ENCODE measurements around the gene ADGRD2. TPM values are rescaled to one million over a fixed set of nuclear protein-coding genes. Genes with fewer than 3 reads are reported as not detected.

The ADGRD2 gene
- total RNA-seq, 2 experiments from 2014 or later, result not detected

DNA sequence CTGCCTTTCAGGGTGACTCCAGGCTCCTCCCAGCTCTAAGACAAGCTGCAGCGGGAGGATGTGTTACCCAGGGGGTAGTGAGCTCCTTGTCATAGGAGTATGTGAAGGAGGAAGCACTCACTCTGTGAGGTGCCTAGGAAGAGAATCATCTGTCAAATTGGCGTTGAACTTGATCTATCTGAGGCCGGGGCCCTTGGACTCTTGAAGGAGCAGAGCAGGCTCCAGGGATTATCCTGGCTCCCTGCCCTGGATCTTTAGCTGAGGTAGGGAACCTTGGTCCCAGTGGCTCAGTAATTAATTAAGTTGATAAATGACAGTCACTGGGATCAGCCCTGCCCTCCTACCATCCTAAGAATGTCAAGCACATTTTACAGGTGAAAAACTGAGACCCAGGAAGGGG is 15.5 kb downstream of the ADGRD2 start:
- peaks cover 8% of the 10 kb centered on the region for H3K27me3 Mint-ChIP-seq (ENCODE audit: low read depth)
- H3K4me3 Mint-ChIP-seq, result no peak overlapping the region
- no peaks in the 10 kb centered on the region for H3K9me3 Mint-ChIP-seq (ENCODE audit: insufficient read depth)
- ATAC-seq (no peak), DNase-seq (no peak)
- no peaks in the 10 kb centered on the region for H3K36me3 Mint-ChIP-seq (ENCODE audit: low read depth)
- ChIA-PET POLR2A (no interaction called here), CTCF (no interaction called here)
- H3K27ac Mint-ChIP-seq, result no peak overlapping the region
- no peaks in the 10 kb centered on the region for H3K4me1 Mint-ChIP-seq (ENCODE audit: low read depth)

DNA sequence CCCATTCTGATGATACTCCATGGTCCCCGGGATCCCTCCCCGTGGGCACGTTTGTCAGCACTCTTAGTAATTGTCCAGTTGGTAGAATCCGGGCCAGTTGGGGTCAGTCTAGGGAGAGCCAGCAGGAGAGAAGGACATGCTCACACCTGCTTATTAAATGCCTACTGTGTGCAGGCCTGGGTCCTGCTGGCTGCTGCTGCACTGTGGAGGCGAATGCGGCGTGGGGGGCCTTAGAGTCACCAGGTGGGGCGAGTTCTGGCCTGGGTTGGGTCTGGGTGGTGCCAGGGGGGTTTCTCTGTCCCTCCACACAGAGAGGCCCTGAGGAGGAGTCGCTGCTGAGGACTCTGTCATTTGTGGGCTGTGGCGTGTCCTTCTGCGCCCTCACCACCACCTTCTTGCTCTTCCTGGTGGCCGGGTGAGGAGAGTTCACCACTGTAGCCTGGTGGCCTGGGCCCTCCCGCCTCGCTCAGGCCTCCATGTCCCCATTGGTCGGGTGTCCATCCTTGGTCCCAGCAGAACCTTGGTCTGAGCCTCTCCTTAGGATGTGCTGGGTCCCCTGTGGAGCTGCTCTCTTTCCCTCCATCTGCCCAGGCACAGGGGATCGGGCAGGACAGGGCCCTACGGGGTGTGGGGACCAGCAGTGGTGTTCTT is 17.3 kb downstream of the ADGRD2 start:
- Mint-ChIP-seq H3K9me3 (ENCODE audit: insufficient read depth) (no peaks in the 10 kb centered on the region), H3K36me3 (ENCODE audit: low read depth) (no peaks in the 10 kb centered on the region), H3K4me1 (ENCODE audit: low read depth) (no peaks in the 10 kb centered on the region), H3K4me3 (no peak overlapping the region), H3K27ac (no peak overlapping the region), H3K27me3 (ENCODE audit: low read depth) (peaks cover 8% of the 10 kb centered on the region)
- CTCF ChIA-PET, result no interaction called here
- ATAC-seq (no peak), DNase-seq (no peak)
- POLR2A ChIA-PET, result no interaction called here

DNA sequence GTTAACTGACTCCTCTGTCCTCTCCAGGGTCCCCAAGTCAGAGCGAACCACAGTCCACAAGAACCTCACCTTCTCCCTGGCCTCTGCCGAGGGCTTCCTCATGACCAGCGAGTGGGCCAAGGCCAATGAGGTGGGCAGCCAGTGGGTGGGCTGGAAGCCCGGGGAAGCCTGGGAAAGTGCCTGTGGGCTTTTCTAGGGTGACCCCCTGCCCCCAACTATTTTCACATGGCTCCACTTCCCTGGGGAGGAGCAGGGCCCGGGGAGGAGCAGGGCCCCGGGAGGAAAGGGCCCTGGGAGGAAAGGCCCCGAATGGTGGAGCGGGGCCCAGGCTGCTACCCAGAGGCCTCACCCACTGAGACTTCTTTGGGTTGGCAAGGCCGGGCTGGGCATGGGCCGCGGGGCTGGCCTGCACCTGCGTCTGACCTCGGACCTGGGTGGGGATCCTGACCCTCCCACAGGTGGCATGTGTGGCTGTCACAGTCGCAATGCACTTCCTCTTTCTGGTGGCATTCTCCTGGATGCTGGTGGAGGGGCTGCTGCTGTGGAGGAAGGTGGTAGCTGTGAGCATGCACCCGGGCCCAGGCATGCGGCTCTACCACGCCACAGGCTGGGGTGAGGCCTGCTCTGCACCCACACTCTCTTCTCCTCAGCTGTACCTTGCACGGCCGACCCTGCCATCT is 17.9 kb downstream of the ADGRD2 start:
- DNase-seq, result no peak
- Mint-ChIP-seq H3K27me3 (ENCODE audit: low read depth) (peaks cover 3% of the 10 kb centered on the region), H3K27ac (no peak overlapping the region), H3K4me3 (no peak overlapping the region), H3K36me3 (ENCODE audit: low read depth) (no peaks in the 10 kb centered on the region), H3K9me3 (ENCODE audit: insufficient read depth) (no peaks in the 10 kb centered on the region), H3K4me1 (ENCODE audit: low read depth) (no peaks in the 10 kb centered on the region)
- POLR2A ChIA-PET, result no interaction called here
- no peak for ATAC-seq
- CTCF ChIA-PET, result no interaction called here

DNA sequence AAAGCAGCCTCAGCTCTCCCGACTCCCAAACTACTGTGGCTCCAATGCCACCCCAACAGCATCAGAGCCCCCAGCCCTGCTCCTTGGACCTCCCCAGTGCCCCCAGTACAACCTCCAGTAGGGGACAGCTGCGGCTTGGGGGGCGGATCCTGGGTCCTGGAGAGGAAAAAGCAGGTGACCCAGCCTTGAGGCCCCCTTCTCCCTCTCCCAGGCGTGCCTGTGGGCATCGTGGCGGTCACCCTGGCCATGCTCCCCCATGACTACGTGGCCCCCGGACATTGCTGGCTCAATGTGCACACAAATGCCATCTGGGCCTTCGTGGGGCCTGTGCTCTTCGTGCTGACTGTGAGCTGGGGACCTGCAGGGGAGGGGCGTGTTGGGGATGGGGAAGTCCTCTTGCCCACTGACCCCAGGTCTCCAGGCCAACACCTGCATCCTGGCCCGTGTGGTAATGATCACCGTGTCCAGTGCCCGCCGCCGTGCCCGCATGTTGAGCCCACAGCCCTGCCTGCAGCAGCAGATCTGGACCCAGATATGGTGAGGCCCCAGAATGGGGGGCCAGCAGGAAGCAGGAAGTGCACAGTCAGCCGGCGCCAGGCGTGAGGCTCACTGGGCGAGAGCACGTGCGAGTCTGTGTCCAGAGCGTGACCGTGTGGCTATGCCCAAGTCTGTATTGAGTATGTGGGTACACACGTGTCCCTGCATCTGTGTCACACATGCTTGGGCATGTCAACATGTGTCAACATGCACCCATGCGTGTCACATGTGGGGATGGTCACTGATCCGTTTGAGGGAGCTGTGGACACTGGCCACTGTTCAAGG is 19.0 kb downstream of the ADGRD2 start:
- Mint-ChIP-seq H3K9me3 (ENCODE audit: insufficient read depth) (no peaks in the 10 kb centered on the region), H3K36me3 (ENCODE audit: low read depth) (no peaks in the 10 kb centered on the region), H3K27ac (no peak overlapping the region), H3K4me3 (no peak overlapping the region), H3K27me3 (ENCODE audit: low read depth) (no peaks in the 10 kb centered on the region), H3K4me1 (ENCODE audit: low read depth) (no peaks in the 10 kb centered on the region)
- ChIA-PET CTCF (no interaction called here), POLR2A (no interaction called here)
- DNase-seq (no peak), ATAC-seq (no peak)

- Mint-ChIP-seq H3K36me3 (ENCODE audit: low read depth) (no peaks in the 10 kb centered on the region), H3K27me3 (ENCODE audit: low read depth) (no peaks in the 10 kb centered on the region), H3K4me3 (no peak overlapping the region), H3K9me3 (ENCODE audit: insufficient read depth) (no peaks in the 10 kb centered on the region), H3K4me1 (ENCODE audit: low read depth) (no peaks in the 10 kb centered on the region), H3K27ac (no peak overlapping the region)
- ChIA-PET CTCF (no interaction called here), POLR2A (no interaction called here)
- ATAC-seq, result no peak
- DNase-seq, result no peak
Measured at GRCh38 chr9:124470306-124470705, 20.1 kb downstream of the ADGRD2 start.

DNA sequence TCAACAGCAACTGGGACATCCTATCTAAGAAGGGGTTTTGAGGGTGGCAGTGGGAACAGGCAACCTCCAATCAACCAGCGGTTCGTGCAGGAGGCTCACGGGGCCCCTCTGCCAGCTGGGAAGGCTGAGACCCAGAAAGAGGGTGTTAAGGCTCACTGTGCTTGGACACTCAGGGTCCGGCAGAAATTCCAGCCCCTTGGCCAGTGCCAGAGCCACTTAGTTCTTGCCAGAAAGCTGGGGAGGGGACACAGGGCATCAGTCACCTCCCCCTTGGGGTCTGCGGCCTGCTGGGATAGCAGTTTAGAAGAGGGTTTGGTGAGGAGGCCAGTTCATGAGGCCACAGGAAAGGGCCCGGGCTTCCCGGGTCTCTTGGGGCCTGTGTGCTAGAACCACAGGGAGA is 20.5 kb downstream of the ADGRD2 start:
- Mint-ChIP-seq H3K36me3 (ENCODE audit: low read depth) (no peaks in the 10 kb centered on the region), H3K4me3 (no peak overlapping the region), H3K27ac (no peak overlapping the region), H3K9me3 (ENCODE audit: insufficient read depth) (no peaks in the 10 kb centered on the region), H3K4me1 (ENCODE audit: low read depth) (no peaks in the 10 kb centered on the region), H3K27me3 (ENCODE audit: low read depth) (no peaks in the 10 kb centered on the region)
- DNase-seq, result no peak
- ATAC-seq, result no peak
- CTCF ChIA-PET, result no interaction called here
- POLR2A ChIA-PET, result no interaction called here

DNA sequence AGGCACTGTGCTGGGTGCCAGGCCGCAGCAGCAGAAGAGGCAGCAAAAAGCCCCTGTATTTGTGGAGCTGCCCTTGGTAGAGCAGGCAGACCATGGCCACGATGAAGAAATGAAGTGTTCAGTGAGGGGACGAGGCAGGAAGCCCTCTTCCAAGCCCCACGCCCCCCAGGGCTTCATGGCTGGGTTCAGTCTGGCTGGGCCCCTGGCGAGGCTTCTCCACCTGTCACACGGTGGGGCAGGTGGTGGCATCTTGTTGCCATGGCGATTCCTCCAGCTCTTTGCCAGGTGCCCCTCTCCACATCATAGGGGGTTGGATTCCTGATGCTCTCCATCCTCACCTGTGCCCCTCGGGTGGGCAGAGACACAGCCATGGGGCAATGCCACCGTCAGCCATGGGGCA is 21.5 kb downstream of the ADGRD2 start:
- Mint-ChIP-seq H3K4me1 (ENCODE audit: low read depth) (no peaks in the 10 kb centered on the region), H3K36me3 (ENCODE audit: low read depth) (no peaks in the 10 kb centered on the region), H3K4me3 (no peak overlapping the region), H3K27me3 (ENCODE audit: low read depth) (no peaks in the 10 kb centered on the region), H3K9me3 (ENCODE audit: insufficient read depth) (no peaks in the 10 kb centered on the region), H3K27ac (no peak overlapping the region)
- CTCF ChIA-PET, result no interaction called here
- ATAC-seq (no peak), DNase-seq (no peak)
- POLR2A ChIA-PET, result interaction anchor here (0.6 kb wide), 1 partner anchor 66 kb away, joined by 4 read pairs; no protein-coding TSS in a partner anchor

DNA sequence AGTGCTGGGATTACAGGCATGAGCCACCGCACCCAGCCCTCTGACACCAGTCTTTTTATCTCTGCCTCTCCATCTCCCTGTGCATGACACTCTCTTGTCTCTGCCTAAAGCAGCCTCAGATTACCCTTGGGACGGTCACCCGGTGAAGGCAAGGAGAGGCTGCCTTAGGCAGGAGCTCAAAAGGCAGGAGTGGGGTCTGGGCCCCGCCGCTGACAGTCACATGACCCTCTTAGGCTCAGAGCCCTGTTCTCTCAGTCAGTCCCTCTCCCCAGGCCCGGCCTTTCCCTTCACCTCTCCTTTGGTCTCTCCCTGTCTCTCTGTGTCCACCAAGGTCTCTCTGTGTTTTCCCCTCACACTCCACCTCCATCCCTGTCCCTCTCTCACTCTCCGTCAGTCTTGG is 22.5 kb downstream of the ADGRD2 start:
- Mint-ChIP-seq H3K4me1 (ENCODE audit: low read depth) (no peaks in the 10 kb centered on the region), H3K27me3 (ENCODE audit: low read depth) (no peaks in the 10 kb centered on the region), H3K9me3 (ENCODE audit: insufficient read depth) (no peaks in the 10 kb centered on the region), H3K4me3 (no peak overlapping the region), H3K36me3 (ENCODE audit: low read depth) (no peaks in the 10 kb centered on the region), H3K27ac (no peak overlapping the region)
- POLR2A ChIA-PET, result no interaction called here
- CTCF ChIA-PET, result interaction anchor here (0.8 kb wide), 1 partner anchor 64 kb away, joined by 3 read pairs; no protein-coding TSS in a partner anchor
- DNase-seq (no peak), ATAC-seq (no peak)

DNA sequence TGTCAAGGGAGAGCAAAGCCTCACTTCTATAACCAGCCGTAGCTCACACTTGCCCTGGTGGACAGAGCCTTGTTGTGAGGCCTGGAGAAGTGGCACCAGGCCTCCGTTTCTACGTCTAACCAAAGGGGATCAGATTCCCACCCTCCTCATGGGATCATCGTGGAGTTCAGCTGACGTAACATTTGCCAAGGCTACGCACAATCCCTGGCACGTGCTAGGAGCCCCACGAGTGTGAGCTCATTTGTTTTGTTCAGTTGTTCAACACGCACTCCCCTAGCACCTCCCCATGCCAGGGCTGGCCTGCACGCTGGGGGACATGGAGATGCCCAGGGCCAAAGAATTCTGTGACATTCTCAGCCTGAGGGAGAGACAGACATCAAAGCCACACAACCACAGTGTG is 23.1 kb downstream of the ADGRD2 start:
- DNase-seq, result no peak
- peaks cover 3% of the 10 kb centered on the region for H3K27me3 Mint-ChIP-seq (ENCODE audit: low read depth)
- H3K4me3 Mint-ChIP-seq, result no peak overlapping the region
- H3K36me3 Mint-ChIP-seq (ENCODE audit: low read depth), result no peaks in the 10 kb centered on the region
- H3K4me1 Mint-ChIP-seq (ENCODE audit: low read depth), result no peaks in the 10 kb centered on the region
- ChIA-PET CTCF (interaction anchor here (0.8 kb wide), 1 partner anchor 64 kb away, joined by 3 read pairs; no protein-coding TSS in a partner anchor), POLR2A (no interaction called here)
- H3K9me3 Mint-ChIP-seq (ENCODE audit: insufficient read depth), result no peaks in the 10 kb centered on the region
- ATAC-seq, result no peak
- no peak overlapping the region for H3K27ac Mint-ChIP-seq

DNA sequence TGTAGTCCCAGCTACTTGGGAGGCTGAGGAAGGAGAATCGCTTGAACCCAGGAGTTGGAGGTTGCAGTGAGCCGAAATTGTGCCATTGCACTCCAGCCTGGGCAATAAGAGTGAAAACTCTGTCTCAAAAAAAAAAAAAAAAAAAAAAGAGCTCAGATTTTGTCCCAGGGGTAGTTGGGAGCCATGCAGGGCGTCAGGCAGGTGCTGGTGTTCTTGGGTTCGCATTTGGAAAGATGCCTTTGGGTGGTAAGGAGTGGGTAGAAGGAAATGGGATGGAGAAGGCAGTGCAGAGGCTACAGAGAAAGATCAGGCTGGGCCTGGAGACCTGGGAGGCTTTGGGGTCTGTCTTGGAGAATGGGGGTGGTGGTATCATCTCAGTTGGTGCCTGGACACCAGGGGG is 23.9 kb downstream of the ADGRD2 start:
- CTCF ChIA-PET, result interaction anchor here (1.1 kb wide), 1 partner anchor 63 kb away, joined by 3 read pairs; no protein-coding TSS in a partner anchor
- Mint-ChIP-seq H3K36me3 (ENCODE audit: low read depth) (no peaks in the 10 kb centered on the region), H3K9me3 (ENCODE audit: insufficient read depth) (no peaks in the 10 kb centered on the region), H3K4me1 (ENCODE audit: low read depth) (no peaks in the 10 kb centered on the region), H3K27me3 (ENCODE audit: low read depth) (peaks cover 9% of the 10 kb centered on the region), H3K4me3 (no peak overlapping the region), H3K27ac (no peak overlapping the region)
- DNase-seq (no peak), ATAC-seq (no peak)
- POLR2A ChIA-PET, result no interaction called here

- no peak overlapping the region for H3K4me3 Mint-ChIP-seq
- no peaks in the 10 kb centered on the region for H3K4me1 Mint-ChIP-seq (ENCODE audit: low read depth)
- H3K27me3 Mint-ChIP-seq (ENCODE audit: low read depth), result peaks cover 9% of the 10 kb centered on the region
- no peak overlapping the region for H3K27ac Mint-ChIP-seq
- DNase-seq, result no peak
- H3K36me3 Mint-ChIP-seq (ENCODE audit: low read depth), result no peaks in the 10 kb centered on the region
- no peak for ATAC-seq
- POLR2A ChIA-PET, result no interaction called here
- CTCF ChIA-PET, result interaction anchor here (1.1 kb wide), 1 partner anchor 62 kb away, joined by 3 read pairs; no protein-coding TSS in a partner anchor
- no peaks in the 10 kb centered on the region for H3K9me3 Mint-ChIP-seq (ENCODE audit: insufficient read depth)
Measured at GRCh38 chr9:124475158-124475867, 25.1 kb downstream of the ADGRD2 start.

Data from activated CD8-positive, alpha-beta T cell treated with anti-CD3 and anti-CD28 coated beads, Interleukin-2, amount 10 ng/mL, durations not matched to agents 7 days and 5 days (primary cell).